K562 (cell line): Measurements from ENCODE around the gene PLPPR1. TPM values are rescaled to one million over a fixed set of nuclear protein-coding genes. Genes with fewer than 3 reads are reported as not detected.

Experiments used
- ATAC-seq: fragments of 200-7000 bp; cut with Tn5 transposase; 3 replicates; pipeline ENCODE4 v1.9.1; 2020; ENCODE audit warnings: moderate library complexity
- BruUV-seq: library from RNA; stranded (reverse); fragments of 400-500 nt; replicated peaks from 2 replicates; lab custom pipeline; 2021; lab: Mats Ljungman, UMichigan
- CTCF ChIA-PET: fragments of 300-600 bp; formaldehyde crosslinking; extraction: SDS; loops from one replicate; lab custom pipeline; 2021; ENCODE audit warnings: low intra/inter-chr PET ratio; lab: Yijun Ruan, JAX
- POLR2A ChIA-PET: fragments of 300-600, 350-650 bp; sonication (Branson Sonifier 250); formaldehyde crosslinking; extraction: SDS; loops from one replicate; lab custom pipeline; 2021; ENCODE audit warnings: antibody characterized with exemption, inconsistent platforms; lab: Yijun Ruan, JAX
- DNase-seq, 4 experiments: peaks; one replicate each; pipeline versions ENCODE4 v3.0.0 to v3.0.0-alpha.2; 2011 to 2018; ENCODE audit warnings: low spot score in 3 of 4, mixed read lengths in 3 of 4; ENCODE audit errors: extremely low read depth in 1 of 4
- FAIRE-seq: peaks from 2 replicates; lab custom pipeline; 2011; peaks lifted over from hg19 to GRCh38; lab: Jason Lieb, UNC
- H2AFZ ChIP-seq: 2 replicates; pipeline ENCODE4 v1.6.0; 2011; ENCODE audit warnings: low read depth, low read length, control low read depth, inconsistent platforms
- H3K27ac ChIP-seq: fragments of 200-600 bp; 3 replicates; pipeline ENCODE4 v1.8.0; 2011; ENCODE audit warnings: low read depth, mild to moderate bottlenecking, control low read depth, inconsistent platforms, low read length, moderate library complexity, mixed read lengths; ENCODE audit errors: extremely low read depth
- H3K27me3 ChIP-seq, 2 experiments: fragments of 300-600 bp in 1 of 2; 2 replicates in 1 of 2; 3 replicates in 1 of 2; pipeline versions ENCODE4 v1.6.0 to v1.8.0; 2011; ENCODE audit warnings: inconsistent platforms in 2 of 2, low read length in 2 of 2, mild to moderate bottlenecking in 1 of 2, mixed read lengths in 1 of 2, moderate library complexity in 1 of 2; ENCODE audit not compliant: control insufficient read depth in 2 of 2, insufficient read depth in 2 of 2
- H3K36me3 ChIP-seq: fragments of 300-600 bp; 3 replicates; pipeline ENCODE4 v1.8.0; 2011; ENCODE audit warnings: mild to moderate bottlenecking, low read length, inconsistent platforms; ENCODE audit not compliant: control insufficient read depth, insufficient read depth
- H3K4me1 ChIP-seq, 2 experiments: fragments of 200-600 bp in 1 of 2; replicated peaks in 1 of 2; 2 replicates in 1 of 2; 3 replicates in 1 of 2; pipeline versions ENCODE4 v1.5.1 to v1.8.0; 2011; ENCODE audit warnings: inconsistent platforms in 2 of 2, low read length in 2 of 2, mild to moderate bottlenecking in 1 of 2, mixed read lengths in 1 of 2, moderate library complexity in 1 of 2; ENCODE audit not compliant: control insufficient read depth in 2 of 2, insufficient read depth in 2 of 2
- H3K4me2 ChIP-seq: 2 replicates; pipeline ENCODE4 v1.6.1; 2011; ENCODE audit warnings: low read length, control low read depth, inconsistent platforms, mixed read lengths; ENCODE audit not compliant: insufficient read depth
- H3K4me3 ChIP-seq: fragments of 200-600 bp; sonication (generic), shearing (Covaris generic); 2 replicates; pipeline ENCODE4 v1.5.1; 2016; ENCODE audit warnings: control low read depth, inconsistent platforms
- H3K79me2 ChIP-seq: fragments of 200-600 bp; 3 replicates; pipeline ENCODE4 v1.8.0; 2011; ENCODE audit warnings: low read length, inconsistent platforms; ENCODE audit not compliant: control insufficient read depth, insufficient read depth
- H3K9ac ChIP-seq, 2 experiments: 2 replicates each; pipeline versions ENCODE4 v1.6.0 to v1.6.1; 2011; ENCODE audit warnings: low read depth in 2 of 2, low read length in 2 of 2, control low read depth in 1 of 2, inconsistent platforms in 1 of 2, mild to moderate bottlenecking in 1 of 2, mixed read lengths in 1 of 2; ENCODE audit not compliant: insufficient read depth in 1 of 2
- H3K9me1 ChIP-seq: one replicate; pipeline ENCODE4 v1.6.0; 2011; ENCODE audit warnings: inconsistent platforms, mild to moderate bottlenecking, low read length, moderate library complexity; ENCODE audit not compliant: control insufficient read depth, insufficient read depth
- H3K9me3 ChIP-seq: replicated peaks from 2 replicates; pipeline ENCODE4 v1.5.1; 2011; ENCODE audit warnings: low read depth, low read length, inconsistent platforms; ENCODE audit not compliant: control insufficient read depth, insufficient read depth
- H4K20me1 ChIP-seq: replicated peaks from 2 replicates; pipeline ENCODE4 v1.6.1; 2011; ENCODE audit warnings: low read length, inconsistent platforms, mixed read lengths; ENCODE audit not compliant: control insufficient read depth, insufficient read depth
- EWSR1 ChIP-seq: fragments of 450-650 bp; IDR thresholded peaks from 2 replicates; pipeline ENCODE4 v1.6.1; 2018; ENCODE audit warnings: borderline replicate concordance, mild to moderate bottlenecking, low read depth, moderate library complexity; ENCODE audit not compliant: partially characterized antibody
- MAFK ChIP-seq: IDR thresholded peaks from 2 replicates; pipeline ENCODE4 v1.6.1; 2011; ENCODE audit warnings: low read length, improper control_type of control experiment
- MECOM ChIP-seq: fragments of 250-450 bp; sonication (Bioruptor Pico); IDR thresholded peaks from 2 replicates; pipeline ENCODE4 v1.8.0; 2022; ENCODE audit warnings: inconsistent platforms
- PRMT5 ChIP-seq: sonication (generic); formaldehyde crosslinking; IDR thresholded peaks from 2 replicates; pipeline ENCODE4 v1.5.0; 2020; ENCODE audit warnings: missing genetic modification reagents
- WGBS: fragments of 100-300 bp; shearing (Covaris generic); methylation state at CpG from one replicate; pipeline ENCODE4 v1.1.6; 2016; ENCODE audit warnings: low coverage, mixed read lengths; ENCODE audit not compliant: insufficient coverage; ENCODE audit errors: missing lambda C conversion rate; 5-methylcytosine and 5-hydroxymethylcytosine counted together
- in situ Hi-C: fragments of 300-500 bp; cut with MboI; formaldehyde crosslinking; loops from 4 replicates; pipeline ENCODE4 v1.15.0; 2018; ENCODE audit warnings: inconsistent platforms, mixed read lengths
- intact Hi-C: fragments of 100-400 bp; cut with micrococcal nuclease; formaldehyde crosslinking; loops from 2 replicates; pipeline ENCODE4 v1.14.2; 2022
- polyA plus RNA-seq, 8 experiments: library from polyadenylated mRNA; depleted of rRNA in 4 of 8; stranded (reverse) in 5 of 8; unstranded in 3 of 8; fragments of >200 nt; fragmentation: Nextera tagmentation in 2 of 8; fragmentation: Illumina TruSeq in 1 of 8; extraction: Ambion mirVana in 2 of 8; extraction: Trizol in 1 of 8; gene quantifications; 2 replicates each; pipeline versions ENCODE4 v1.2.1 to v1.2.3, GENCODE V29; 2011 to 2014; ENCODE audit warnings: inconsistent platforms in 1 of 8, missing spikeins in 1 of 8
- total RNA-seq, 7 experiments: library from RNA; depleted of rRNA in 6 of 7; stranded (reverse); fragments of >200 nt in 6 of 7; fragmentation: Illumina TruSeq in 2 of 7; extraction: Trizol in 2 of 7; gene quantifications; 2 replicates each; pipeline versions ENCODE4 v1.2.1 to v1.2.3, GENCODE V29; 2011 to 2021; ENCODE audit warnings: low replicate concordance in 1 of 7
- TF ChIP-seq, protein P1 (sequence below): sonication (generic); formaldehyde crosslinking; IDR thresholded peaks from 2 replicates; pipeline ENCODE4 v1.9.0; 2022; ENCODE audit warnings: mild to moderate bottlenecking, missing genetic modification reagents
- TF ChIP-seq, protein P2 (sequence below): fragments of 450-650 bp; IDR thresholded peaks from 2 replicates; pipeline ENCODE4 v1.6.1; 2018; ENCODE audit warnings: mild to moderate bottlenecking, low read depth; ENCODE audit not compliant: partially characterized antibody
- TF ChIP-seq, protein P3 (sequence below): fragments of 450-650 bp; IDR thresholded peaks from 2 replicates; pipeline ENCODE4 v1.6.1; 2016; ENCODE audit warnings: low read depth
- TF ChIP-seq, protein P4 (sequence below): sonication (generic); formaldehyde crosslinking; IDR thresholded peaks from 2 replicates; pipeline ENCODE4 v1.8.1; 2023; ENCODE audit warnings: mild to moderate bottlenecking, missing genetic modification reagents

PLPPR1 gene
- total and polyA plus RNA-seq, 9 of the 15 experiments (the other 6 are each of a cell fraction or from before 2014, with no cell fraction given) = not detected

GRCh38 chr9:101312661-101313060 is 284.1 kb downstream of the PLPPR1 start (continued):
- TF ChIP-seq EWSR1 (no peak), PRMT5 (CRISPR knock-in tag) (no peak), MECOM (CRISPR knock-in tag) (no peak), MAFK (no peak)
- TF ChIP-seq, protein P1, sequence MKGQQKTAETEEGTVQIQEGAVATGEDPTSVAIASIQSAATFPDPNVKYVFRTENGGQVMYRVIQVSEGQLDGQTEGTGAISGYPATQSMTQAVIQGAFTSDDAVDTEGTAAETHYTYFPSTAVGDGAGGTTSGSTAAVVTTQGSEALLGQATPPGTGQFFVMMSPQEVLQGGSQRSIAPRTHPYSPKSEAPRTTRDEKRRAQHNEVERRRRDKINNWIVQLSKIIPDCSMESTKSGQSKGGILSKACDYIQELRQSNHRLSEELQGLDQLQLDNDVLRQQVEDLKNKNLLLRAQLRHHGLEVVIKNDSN (CRISPR knock-in tag) = no peak
- TF ChIP-seq, protein P2, sequence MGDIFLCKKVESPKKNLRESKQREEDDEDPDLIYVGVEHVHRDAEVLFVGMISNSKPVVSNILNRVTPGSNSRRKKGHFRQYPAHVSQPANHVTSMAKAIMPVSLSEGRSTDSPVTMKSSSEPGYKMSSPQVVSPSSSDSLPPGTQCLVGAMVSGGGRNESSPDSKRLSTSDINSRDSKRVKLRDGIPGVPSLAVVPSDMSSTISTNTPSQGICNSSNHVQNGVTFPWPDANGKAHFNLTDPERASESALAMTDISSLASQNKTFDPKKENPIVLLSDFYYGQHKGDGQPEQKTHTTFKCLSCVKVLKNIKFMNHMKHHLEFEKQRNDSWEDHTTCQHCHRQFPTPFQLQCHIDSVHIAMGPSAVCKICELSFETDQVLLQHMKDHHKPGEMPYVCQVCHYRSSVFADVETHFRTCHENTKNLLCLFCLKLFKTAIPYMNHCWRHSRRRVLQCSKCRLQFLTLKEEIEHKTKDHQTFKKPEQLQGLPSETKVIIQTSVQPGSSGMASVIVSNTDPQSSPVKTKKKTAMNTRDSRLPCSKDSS = no peak

- Histone ChIP-seq H3K9ac (no peak overlapping the region), H4K20me1 (no peaks in the 10 kb centered on the region), H3K36me3 (no peaks in the 10 kb centered on the region), H3K27me3 (peaks cover 0 to 1% of the 10 kb centered on the region in 2 experiments; a peak in 1 of 5 replicates), H3K27ac (no peak overlapping the region), H3K9me3 (no peaks in the 10 kb centered on the region), H3K4me2 (no peak overlapping the region), H3K4me3 (no peak overlapping the region), H3K79me2 (no peaks in the 10 kb centered on the region), H2AFZ (no peak overlapping the region), H3K4me1 (no peaks in the 10 kb centered on the region), H3K9me1 (no peaks in the 10 kb centered on the region)
- BruUV-seq = no TSS peak
- ChIA-PET POLR2A (no interaction called here), CTCF (interaction anchor here (0.7 kb wide), 1 partner anchor 1383 kb away, joined by 3 read pairs; no protein-coding TSS in a partner anchor)
- 35% methylated on average over 2 of the region's 2 CpGs for WGBS
- ATAC-seq (no peak), DNase-seq (no peak), FAIRE-seq (no peak)
- intact Hi-C loops = no loop called here
- in situ Hi-C loops = no loop called here
- TF ChIP-seq, protein P3, sequence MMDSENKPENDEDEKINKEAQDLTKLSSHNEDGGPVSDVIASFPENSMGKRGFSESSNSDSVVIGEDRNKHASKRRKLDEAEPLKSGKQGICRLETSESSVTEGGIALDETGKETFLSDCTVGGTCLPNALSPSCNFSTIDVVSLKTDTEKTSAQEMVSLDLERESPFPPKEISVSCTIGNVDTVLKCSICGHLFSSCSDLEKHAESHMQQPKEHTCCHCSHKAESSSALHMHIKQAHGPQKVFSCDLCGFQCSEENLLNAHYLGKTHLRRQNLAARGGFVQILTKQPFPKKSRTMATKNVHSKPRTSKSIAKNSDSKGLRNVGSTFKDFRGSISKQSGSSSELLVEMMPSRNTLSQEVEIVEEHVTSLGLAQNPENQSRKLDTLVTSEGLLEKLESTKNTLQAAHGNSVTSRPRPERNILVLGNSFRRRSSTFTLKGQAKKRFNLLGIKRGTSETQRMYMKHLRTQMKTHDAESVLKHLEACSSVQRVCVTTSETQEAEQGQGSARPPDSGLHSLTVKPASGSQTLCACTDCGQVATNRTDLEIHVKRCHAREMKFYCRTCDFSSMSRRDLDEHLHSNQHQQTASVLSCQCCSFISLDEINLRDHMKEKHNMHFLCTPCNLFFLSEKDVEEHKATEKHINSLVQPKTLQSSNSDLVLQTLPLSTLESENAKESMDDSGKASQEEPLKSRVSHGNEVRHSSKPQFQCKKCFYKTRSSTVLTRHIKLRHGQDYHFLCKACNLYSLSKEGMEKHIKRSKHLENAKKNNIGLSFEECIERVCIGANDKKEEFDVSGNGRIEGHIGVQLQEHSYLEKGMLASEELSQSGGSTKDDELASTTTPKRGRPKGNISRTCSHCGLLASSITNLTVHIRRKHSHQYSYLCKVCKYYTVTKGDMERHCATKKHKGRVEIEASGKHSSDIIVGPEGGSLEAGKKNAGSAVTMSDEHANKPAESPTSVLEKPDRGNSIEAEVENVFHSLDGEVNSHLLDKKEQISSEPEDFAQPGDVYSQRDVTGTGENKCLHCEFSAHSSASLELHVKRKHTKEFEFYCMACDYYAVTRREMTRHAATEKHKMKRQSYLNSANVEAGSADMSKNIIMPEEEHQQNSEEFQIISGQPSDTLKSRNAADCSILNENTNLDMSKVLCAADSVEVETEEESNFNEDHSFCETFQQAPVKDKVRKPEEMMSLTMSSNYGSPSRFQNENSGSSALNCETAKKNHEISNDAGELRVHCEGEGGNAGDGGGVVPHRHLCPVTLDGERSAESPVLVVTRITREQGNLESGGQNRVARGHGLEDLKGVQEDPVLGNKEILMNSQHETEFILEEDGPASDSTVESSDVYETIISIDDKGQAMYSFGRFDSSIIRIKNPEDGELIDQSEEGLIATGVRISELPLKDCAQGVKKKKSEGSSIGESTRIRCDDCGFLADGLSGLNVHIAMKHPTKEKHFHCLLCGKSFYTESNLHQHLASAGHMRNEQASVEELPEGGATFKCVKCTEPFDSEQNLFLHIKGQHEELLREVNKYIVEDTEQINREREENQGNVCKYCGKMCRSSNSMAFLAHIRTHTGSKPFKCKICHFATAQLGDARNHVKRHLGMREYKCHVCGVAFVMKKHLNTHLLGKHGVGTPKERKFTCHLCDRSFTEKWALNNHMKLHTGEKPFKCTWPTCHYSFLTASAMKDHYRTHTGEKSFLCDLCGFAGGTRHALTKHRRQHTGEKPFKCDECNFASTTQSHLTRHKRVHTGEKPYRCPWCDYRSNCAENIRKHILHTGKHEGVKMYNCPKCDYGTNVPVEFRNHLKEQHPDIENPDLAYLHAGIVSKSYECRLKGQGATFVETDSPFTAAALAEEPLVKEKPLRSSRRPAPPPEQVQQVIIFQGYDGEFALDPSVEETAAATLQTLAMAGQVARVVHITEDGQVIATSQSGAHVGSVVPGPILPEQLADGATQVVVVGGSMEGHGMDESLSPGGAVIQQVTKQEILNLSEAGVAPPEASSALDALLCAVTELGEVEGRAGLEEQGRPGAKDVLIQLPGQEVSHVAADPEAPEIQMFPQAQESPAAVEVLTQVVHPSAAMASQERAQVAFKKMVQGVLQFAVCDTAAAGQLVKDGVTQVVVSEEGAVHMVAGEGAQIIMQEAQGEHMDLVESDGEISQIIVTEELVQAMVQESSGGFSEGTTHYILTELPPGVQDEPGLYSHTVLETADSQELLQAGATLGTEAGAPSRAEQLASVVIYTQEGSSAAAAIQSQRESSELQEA = no peak
- TF ChIP-seq, protein P4, sequence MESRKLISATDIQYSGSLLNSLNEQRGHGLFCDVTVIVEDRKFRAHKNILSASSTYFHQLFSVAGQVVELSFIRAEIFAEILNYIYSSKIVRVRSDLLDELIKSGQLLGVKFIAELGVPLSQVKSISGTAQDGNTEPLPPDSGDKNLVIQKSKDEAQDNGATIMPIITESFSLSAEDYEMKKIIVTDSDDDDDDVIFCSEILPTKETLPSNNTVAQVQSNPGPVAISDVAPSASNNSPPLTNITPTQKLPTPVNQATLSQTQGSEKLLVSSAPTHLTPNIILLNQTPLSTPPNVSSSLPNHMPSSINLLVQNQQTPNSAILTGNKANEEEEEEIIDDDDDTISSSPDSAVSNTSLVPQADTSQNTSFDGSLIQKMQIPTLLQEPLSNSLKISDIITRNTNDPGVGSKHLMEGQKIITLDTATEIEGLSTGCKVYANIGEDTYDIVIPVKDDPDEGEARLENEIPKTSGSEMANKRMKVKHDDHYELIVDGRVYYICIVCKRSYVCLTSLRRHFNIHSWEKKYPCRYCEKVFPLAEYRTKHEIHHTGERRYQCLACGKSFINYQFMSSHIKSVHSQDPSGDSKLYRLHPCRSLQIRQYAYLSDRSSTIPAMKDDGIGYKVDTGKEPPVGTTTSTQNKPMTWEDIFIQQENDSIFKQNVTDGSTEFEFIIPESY (CRISPR knock-in tag) = no peak
These were observed 286.6 kb downstream of the PLPPR1 start for GRCh38 chr9:101315112-101315450.
